ENCODE results near the gene ENOX2. TPM values are rescaled to one million over a fixed set of nuclear protein-coding genes. Genes with fewer than 3 reads are reported as not detected.

Gene ENOX2
- total and polyA plus RNA-seq, 2 of the 13 experiments (the other 11 are each of a cell fraction or from before 2014, with no cell fraction given), result 5.9 to 8.5 TPM

DNA sequence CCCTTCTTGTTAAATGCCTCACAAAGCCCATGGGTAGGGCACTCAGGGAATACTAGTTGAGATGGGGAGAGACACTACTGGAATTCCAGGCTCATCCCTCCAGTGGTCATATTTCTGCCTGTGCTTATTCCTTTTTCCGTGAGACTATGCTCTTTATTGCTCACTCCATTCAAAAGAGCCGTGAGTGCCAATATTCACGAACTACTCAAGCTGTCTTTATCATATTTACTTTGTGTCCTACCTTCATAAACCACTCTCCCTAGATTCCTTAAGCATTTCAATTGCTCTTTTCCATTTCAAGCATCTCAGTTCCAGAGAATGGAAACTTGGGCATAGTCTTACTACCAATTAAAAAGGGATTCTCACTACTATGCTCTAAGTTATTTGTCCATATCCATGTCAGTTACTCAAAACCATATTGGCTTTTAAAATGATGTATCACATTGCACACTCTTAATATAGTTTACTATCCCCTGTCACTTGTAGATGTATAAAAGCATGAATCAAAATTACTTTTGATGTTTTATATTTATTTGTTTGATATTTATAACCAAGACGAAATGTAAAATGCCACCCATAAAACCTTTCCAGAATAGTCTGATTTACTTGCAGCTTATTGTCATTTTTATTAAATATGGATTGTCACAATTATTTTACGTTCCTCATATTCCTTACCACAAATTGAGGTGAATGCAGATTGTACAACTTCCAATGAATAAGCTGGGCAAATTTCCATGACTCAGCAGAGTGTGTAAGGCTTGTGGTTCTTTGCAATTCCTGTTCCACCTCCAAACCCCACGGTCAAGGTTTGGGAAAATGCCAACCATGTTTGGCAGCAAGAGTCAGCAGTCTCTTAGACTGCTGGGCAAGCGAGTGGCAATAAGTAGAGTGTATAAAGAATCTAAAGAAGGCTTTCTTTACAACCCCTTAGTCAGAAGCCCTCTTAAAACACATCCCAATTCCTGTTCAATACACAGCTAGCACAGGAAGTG, 24.4 kb downstream of the ENOX2 start:
- H3K9me3 ChIP-seq (ENCODE audit: low read length), result no peaks in the 10 kb centered on the region
- no peaks in the 10 kb centered on the region for H3K4me1 ChIP-seq (ENCODE audit: insufficient read depth, low read length)
- H3K4me2 ChIP-seq (ENCODE audit: low read depth, low read length), result no peak overlapping the region
- DNase-seq (ENCODE audit: low spot score), result no peak
- intact Hi-C loops (cut with micrococcal nuclease; ENCODE audit: unreplicated experiment) (no loop called here), in situ Hi-C loops (cut with HindIII; ENCODE audit: extremely low pct_ligation_motif_present, low pct_unique_long_range_greater_than_20kb) (no loop called here)
- ChIA-PET POLR2A (no interaction called here), CTCF (ENCODE audit: low intra/inter-chr PET ratio, low total read pairs) (no interaction called here)
- H2AFZ ChIP-seq (ENCODE audit: low read length), result no peak overlapping the region
- no peak overlapping the region for H3K4me3 ChIP-seq (replicated peaks in 1 of 3; ENCODE audit: insufficient read depth in 1 of 3, low read depth in 2 of 3, low read length in 3 of 3)
- BruUV-seq (replicated peaks), result no TSS peak
- no peak for ATAC-seq
- TF ChIP-seq MAFF (IDR thresholded peaks at IDR 0.05; ENCODE audit: low read depth, low read length) (peak; percentile 63), ATRX (CRISPR knock-in tag; IDR thresholded peaks at IDR 0.05; ENCODE audit: borderline replicate concordance) (no peak), ZBTB38 (CRISPR knock-in tag; IDR thresholded peaks at IDR 0.05) (no peak), MAFK (conservative IDR thresholded peaks at IDR 0.05 in 1 of 2, IDR thresholded peaks at IDR 0.05 in 1 of 2; ENCODE audit: low read length in 2 of 2) (peak; percentile 46 to 77; a peak in 3 of 4 replicates)
- TF ChIP-seq, protein P1, sequence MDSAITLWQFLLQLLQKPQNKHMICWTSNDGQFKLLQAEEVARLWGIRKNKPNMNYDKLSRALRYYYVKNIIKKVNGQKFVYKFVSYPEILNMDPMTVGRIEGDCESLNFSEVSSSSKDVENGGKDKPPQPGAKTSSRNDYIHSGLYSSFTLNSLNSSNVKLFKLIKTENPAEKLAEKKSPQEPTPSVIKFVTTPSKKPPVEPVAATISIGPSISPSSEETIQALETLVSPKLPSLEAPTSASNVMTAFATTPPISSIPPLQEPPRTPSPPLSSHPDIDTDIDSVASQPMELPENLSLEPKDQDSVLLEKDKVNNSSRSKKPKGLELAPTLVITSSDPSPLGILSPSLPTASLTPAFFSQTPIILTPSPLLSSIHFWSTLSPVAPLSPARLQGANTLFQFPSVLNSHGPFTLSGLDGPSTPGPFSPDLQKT (CRISPR knock-in tag; IDR thresholded peaks at IDR 0.05; ENCODE audit: borderline replicate concordance), result no peak
- TF ChIP-seq, protein P2, sequence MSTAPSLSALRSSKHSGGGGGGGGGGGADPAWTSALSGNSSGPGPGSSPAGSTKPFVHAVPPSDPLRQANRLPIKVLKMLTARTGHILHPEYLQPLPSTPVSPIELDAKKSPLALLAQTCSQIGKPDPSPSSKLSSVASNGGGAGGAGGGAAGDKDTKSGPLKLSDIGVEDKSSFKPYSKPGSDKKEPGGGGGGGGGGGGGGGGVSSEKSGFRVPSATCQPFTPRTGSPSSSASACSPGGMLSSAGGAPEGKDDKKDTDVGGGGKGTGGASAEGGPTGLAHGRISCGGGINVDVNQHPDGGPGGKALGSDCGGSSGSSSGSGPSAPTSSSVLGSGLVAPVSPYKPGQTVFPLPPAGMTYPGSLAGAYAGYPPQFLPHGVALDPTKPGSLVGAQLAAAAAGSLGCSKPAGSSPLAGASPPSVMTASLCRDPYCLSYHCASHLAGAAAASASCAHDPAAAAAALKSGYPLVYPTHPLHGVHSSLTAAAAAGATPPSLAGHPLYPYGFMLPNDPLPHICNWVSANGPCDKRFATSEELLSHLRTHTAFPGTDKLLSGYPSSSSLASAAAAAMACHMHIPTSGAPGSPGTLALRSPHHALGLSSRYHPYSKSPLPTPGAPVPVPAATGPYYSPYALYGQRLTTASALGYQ (CRISPR knock-in tag; IDR thresholded peaks at IDR 0.05), result no peak
- no peaks in the 10 kb centered on the region for H3K27me3 ChIP-seq (ENCODE audit: control insufficient read depth in 1 of 2, insufficient read depth in 2 of 2, low read length in 2 of 2)
- no peak overlapping the region for H3K27ac ChIP-seq (ENCODE audit: extremely low read length, insufficient read depth, low read length)
- no peaks in the 10 kb centered on the region for H3K79me2 ChIP-seq (ENCODE audit: insufficient read depth, low read length)
- H3K36me3 ChIP-seq (replicated peaks in 1 of 2; ENCODE audit: control insufficient read depth in 1 of 2, insufficient read depth in 2 of 2, low read length in 2 of 2), result no peaks in the 10 kb centered on the region
- FAIRE-seq, result peak; percentile 4
- 95% methylated on average over 5 of the region's 7 CpGs for WGBS (ENCODE audit: low lambda C conversion rate)
- no peaks in the 10 kb centered on the region for H4K20me1 ChIP-seq (ENCODE audit: insufficient read depth, low read length)
- H3K9ac ChIP-seq (ENCODE audit: insufficient read depth, low read depth, low read length), result no peak overlapping the region

Data from HepG2 (cell line).